Measurements from ENCODE around the gene ADORA2A.

Gene ADORA2A

GRCh38 chr22:24414523-24414922 is 12.9 kb upstream of the ADORA2A start:
- DNase-seq (ENCODE audit: low spot score), result no peak
- TF ChIP-seq CTCF (IDR thresholded peaks at IDR 0.05; ENCODE audit: extremely low read depth, missing control alignments), result no peak

GRCh38 chr22:24414984-24415945 is 12.1 kb upstream of the ADORA2A start:
- no peak for DNase-seq (ENCODE audit: low spot score)
- no peak for TF ChIP-seq CTCF (IDR thresholded peaks at IDR 0.05; ENCODE audit: extremely low read depth, missing control alignments)

- no peak for TF ChIP-seq CTCF (IDR thresholded peaks at IDR 0.05; ENCODE audit: extremely low read depth, missing control alignments)
- DNase-seq (ENCODE audit: low spot score), result no peak
These were observed 11.3 kb upstream of the ADORA2A start for GRCh38 chr22:24416095-24416494.

- DNase-seq (ENCODE audit: low spot score), result no peak
- TF ChIP-seq CTCF (IDR thresholded peaks at IDR 0.05; ENCODE audit: extremely low read depth, missing control alignments), result no peak
These were observed 10.8 kb upstream of the ADORA2A start for GRCh38 chr22:24416611-24417010.

- no peak for TF ChIP-seq CTCF (IDR thresholded peaks at IDR 0.05; ENCODE audit: extremely low read depth, missing control alignments)
- no peak for DNase-seq (ENCODE audit: low spot score)
These were observed 10.2 kb upstream of the ADORA2A start for GRCh38 chr22:24417200-24417599.

- TF ChIP-seq CTCF (IDR thresholded peaks at IDR 0.05; ENCODE audit: extremely low read depth, missing control alignments), result no peak
These were observed 9.3 kb upstream of the ADORA2A start for GRCh38 chr22:24417901-24418641.

More at GRCh38 chr22:24417901-24418641, 9.3 kb upstream of the ADORA2A start:
- DNase-seq (ENCODE audit: low spot score), result no peak
